Measurements from ENCODE around the gene SORL1-AS1. TPM values are rescaled to one million over a fixed set of nuclear protein-coding genes. Genes with fewer than 3 reads are reported as not detected.

SORL1-AS1 gene

DNA sequence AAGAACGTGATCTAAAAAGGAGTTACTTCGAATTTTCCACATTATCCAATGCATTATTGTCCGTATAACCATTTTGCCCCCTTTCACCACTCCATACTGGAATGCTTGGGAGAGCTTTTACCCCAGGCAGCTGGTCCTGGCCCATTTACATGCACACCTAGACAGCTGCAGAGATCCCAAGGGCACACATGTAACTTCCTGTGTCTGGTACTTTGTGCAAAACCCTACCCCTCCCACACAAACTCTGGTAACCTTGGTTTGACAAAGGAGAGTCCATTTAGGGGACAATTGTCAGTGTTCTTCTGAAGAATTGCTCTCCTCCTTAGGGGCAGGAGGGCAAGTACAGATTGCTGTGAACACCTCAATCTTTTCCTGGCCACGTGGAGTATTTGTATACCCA lies 58.0 kb downstream of the SORL1-AS1 start:
- H3K4me1 ChIP-seq: peaks cover 0 to 3% of the 10 kb centered on the region in 2 donors
- no peak for DNase-seq

DNA sequence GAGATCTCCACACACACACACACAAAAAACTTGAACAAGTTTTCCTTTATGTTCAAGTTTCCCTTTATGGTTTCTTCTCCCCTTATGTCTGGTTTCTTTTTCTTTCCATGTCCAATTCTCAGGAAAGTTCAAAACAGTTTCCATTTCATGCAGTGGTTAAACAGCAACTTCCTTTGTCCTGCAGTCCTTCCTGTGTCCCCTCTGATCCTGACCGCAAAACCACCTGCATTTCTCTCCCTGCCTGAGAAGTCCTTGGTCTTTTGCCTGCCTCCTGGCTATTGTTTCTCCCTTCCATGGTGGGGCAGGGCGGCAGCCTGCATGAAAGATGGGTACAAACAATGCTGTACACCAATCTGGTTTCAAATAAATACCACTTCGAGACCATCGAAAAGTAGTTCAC lies 58.9 kb downstream of the SORL1-AS1 start:
- Histone ChIP-seq H3K27ac (no peak overlapping the region), H3K4me1 (peaks cover 6 to 8% of the 10 kb centered on the region in 2 donors), H3K27me3 (no peaks in the 10 kb centered on the region), H3K4me3 (no peak overlapping the region), H3K9me3 (no peaks in the 10 kb centered on the region), H3K36me3 (no peaks in the 10 kb centered on the region)
- TF ChIP-seq, protein P1, sequence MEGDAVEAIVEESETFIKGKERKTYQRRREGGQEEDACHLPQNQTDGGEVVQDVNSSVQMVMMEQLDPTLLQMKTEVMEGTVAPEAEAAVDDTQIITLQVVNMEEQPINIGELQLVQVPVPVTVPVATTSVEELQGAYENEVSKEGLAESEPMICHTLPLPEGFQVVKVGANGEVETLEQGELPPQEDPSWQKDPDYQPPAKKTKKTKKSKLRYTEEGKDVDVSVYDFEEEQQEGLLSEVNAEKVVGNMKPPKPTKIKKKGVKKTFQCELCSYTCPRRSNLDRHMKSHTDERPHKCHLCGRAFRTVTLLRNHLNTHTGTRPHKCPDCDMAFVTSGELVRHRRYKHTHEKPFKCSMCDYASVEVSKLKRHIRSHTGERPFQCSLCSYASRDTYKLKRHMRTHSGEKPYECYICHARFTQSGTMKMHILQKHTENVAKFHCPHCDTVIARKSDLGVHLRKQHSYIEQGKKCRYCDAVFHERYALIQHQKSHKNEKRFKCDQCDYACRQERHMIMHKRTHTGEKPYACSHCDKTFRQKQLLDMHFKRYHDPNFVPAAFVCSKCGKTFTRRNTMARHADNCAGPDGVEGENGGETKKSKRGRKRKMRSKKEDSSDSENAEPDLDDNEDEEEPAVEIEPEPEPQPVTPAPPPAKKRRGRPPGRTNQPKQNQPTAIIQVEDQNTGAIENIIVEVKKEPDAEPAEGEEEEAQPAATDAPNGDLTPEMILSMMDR (IDR thresholded peaks at IDR 0.05 in 4 of 5, conservative IDR thresholded peaks at IDR 0.05 in 1 of 5): no peak
- TF ChIP-seq POLR2A (IDR thresholded peaks at IDR 0.05): no peak
- in situ Hi-C loops (cut with MboI; ENCODE audit: low sequenced_read_pairs in 4 of 4) (no loop called here), intact Hi-C loops (cut with DNase I; ENCODE audit: low total_unique reads) (no loop called here)
- no peak for DNase-seq
- ATAC-seq: no peak

More for the DNA sequence above, 58.0 kb downstream of the SORL1-AS1 start:
- Histone ChIP-seq H3K9me3 (no peaks in the 10 kb centered on the region), H3K4me3 (no peak overlapping the region), H3K27ac (no peak overlapping the region), H3K36me3 (no peaks in the 10 kb centered on the region), H3K27me3 (no peaks in the 10 kb centered on the region)
- in situ Hi-C loops (cut with MboI; ENCODE audit: low sequenced_read_pairs in 4 of 4): no loop called here
- no peak for TF ChIP-seq POLR2A (IDR thresholded peaks at IDR 0.05)
- TF ChIP-seq, protein P1 (IDR thresholded peaks at IDR 0.05 in 4 of 5, conservative IDR thresholded peaks at IDR 0.05 in 1 of 5): no peak
- ATAC-seq: no peak
- intact Hi-C loops (cut with DNase I; ENCODE audit: low total_unique reads): no loop called here

DNA sequence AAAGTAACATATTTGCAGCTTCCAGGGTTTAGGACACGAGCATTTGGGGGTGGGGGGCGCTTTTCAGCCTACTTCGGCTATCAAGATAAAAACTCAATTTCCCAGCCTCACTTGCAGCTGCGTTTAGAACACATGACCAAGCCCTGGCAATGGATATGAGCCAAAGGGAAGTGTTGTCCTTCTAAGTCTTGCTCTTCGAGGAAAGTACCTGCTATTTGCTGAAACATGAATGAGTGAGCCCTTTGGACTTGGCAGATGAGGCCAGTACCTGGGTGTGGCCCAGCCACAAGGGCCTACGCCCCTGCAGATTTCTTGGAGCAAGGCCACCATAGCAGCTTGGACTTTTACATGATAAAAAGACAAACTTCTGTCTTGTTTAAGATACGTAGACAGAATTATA lies 60.9 kb downstream of the SORL1-AS1 start:
- no peak for TF ChIP-seq POLR2A (IDR thresholded peaks at IDR 0.05)
- TF ChIP-seq, protein P1 (IDR thresholded peaks at IDR 0.05 in 4 of 5, conservative IDR thresholded peaks at IDR 0.05 in 1 of 5): no peak
- in situ Hi-C loops (cut with MboI; ENCODE audit: low sequenced_read_pairs in 4 of 4): no loop called here
- peaks cover 6 to 8% of the 10 kb centered on the region in 2 donors for H3K4me1 ChIP-seq
- no peak for ATAC-seq
- no peaks in the 10 kb centered on the region for H3K36me3 ChIP-seq
- no peak overlapping the region for H3K4me3 ChIP-seq
- no peaks in the 10 kb centered on the region for H3K27me3 ChIP-seq
- H3K27ac ChIP-seq: no peak overlapping the region
- DNase-seq: no peak
- intact Hi-C loops (cut with DNase I; ENCODE audit: low total_unique reads): no loop called here
- H3K9me3 ChIP-seq: no peaks in the 10 kb centered on the region

DNA sequence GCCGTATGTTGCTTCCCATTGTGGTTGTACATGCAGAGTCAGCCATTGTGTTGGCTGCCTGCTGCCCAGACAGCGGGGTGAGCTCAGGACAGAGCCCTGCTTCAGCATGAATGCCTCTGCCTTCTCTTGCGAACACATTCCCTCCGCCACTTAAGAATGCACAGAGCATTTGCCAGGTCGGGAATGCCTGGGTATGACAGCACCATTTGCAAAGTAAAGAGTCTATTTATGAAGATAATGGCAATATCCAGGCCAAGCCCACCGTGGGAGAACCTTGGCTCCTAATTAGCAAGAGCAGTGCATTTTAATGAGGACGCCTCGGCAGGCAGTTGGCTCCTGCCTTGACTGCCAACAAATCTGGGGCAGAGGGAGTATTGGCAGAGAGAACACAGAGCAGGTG lies 63.1 kb downstream of the SORL1-AS1 start:
- intact Hi-C loops (cut with DNase I; ENCODE audit: low total_unique reads): no loop called here

More for the DNA sequence above, 63.1 kb downstream of the SORL1-AS1 start:
- no peak for TF ChIP-seq POLR2A (IDR thresholded peaks at IDR 0.05)
- TF ChIP-seq, protein P1 (IDR thresholded peaks at IDR 0.05 in 4 of 5, conservative IDR thresholded peaks at IDR 0.05 in 1 of 5): no peak
- H3K4me3 ChIP-seq: peak overlapping the region in 1 of 4 donors; percentile 21
- no peaks in the 10 kb centered on the region for H3K36me3 ChIP-seq
- in situ Hi-C loops (cut with MboI; ENCODE audit: low sequenced_read_pairs in 4 of 4): no loop called here
- no peaks in the 10 kb centered on the region for H3K9me3 ChIP-seq
- peak in 1 of 2 donors; percentile 55 for ATAC-seq
- peaks cover 6 to 8% of the 10 kb centered on the region in 2 donors for H3K4me1 ChIP-seq
- no peak overlapping the region for H3K27ac ChIP-seq
- no peaks in the 10 kb centered on the region for H3K27me3 ChIP-seq
- no peak for DNase-seq

Other genes starting within 250 kb of the SORL1-AS1 start
- 10 to 100 TPM in 1 of 4 donors, 1 to 10 TPM in 3; 5.7 to 11.5 (median 6.5) TPM for gene SC5D, start 160.2 kb downstream of the SORL1-AS1 start, total RNA-seq
- gene SORL1, start 653 bp downstream of the SORL1-AS1 start, total RNA-seq: 1 to 10 TPM in 3 of 4 donors, under 1 TPM in 1; 0.78 to 2.7 (median 2.3) TPM

Data from gastrocnemius medialis (tissue), 4 donors.